PFSK-1 (cell line): ENCODE measurements around the gene VAV2.

Experiments
- POLR2AphosphoS5 ChIP-seq: IDR thresholded peaks from 2 replicates; pipeline ENCODE4 v1.6.1; 2012; ENCODE audit warnings: low read depth, mild to moderate bottlenecking, control low read depth, low read length, moderate library complexity
- SIN3A ChIP-seq: IDR thresholded peaks from 2 replicates; pipeline ENCODE4 v1.6.1; 2012; ENCODE audit warnings: mild to moderate bottlenecking, low read length, moderate library complexity, borderline replicate concordance; ENCODE audit not compliant: insufficient read depth
- TAF1 ChIP-seq: IDR thresholded peaks from 2 replicates; pipeline ENCODE4 v1.6.1; 2012; ENCODE audit warnings: low read length, control low read depth, borderline replicate concordance; ENCODE audit not compliant: insufficient read depth

GRCh38 chr9:133987946-133988665, 4.0 kb downstream of the VAV2 start:
- TF ChIP-seq POLR2AphosphoS5: no peak
- no peak for TF ChIP-seq SIN3A
- no peak for TF ChIP-seq TAF1
